Neuronal stem cell (in vitro differentiated cells): ENCODE measurements around the gene FASTK.

Experiments used
- DNase-seq: peaks from one replicate; pipeline ENCODE4 v3.0.0-alpha.2; 2013; ENCODE audit warnings: low spot score
- H2AFZ ChIP-seq: one replicate; pipeline ENCODE4 v1.6.1; 2013; ENCODE audit warnings: mild to moderate bottlenecking, low read length, inconsistent platforms
- H2AK5ac ChIP-seq: 2 replicates; pipeline ENCODE4 v1.6.1; 2013; ENCODE audit warnings: low read depth, mild to moderate bottlenecking, inconsistent platforms, low read length, moderate library complexity, mixed read lengths
- H2BK120ac ChIP-seq: 2 replicates; pipeline ENCODE4 v1.6.1; 2013; ENCODE audit warnings: low read depth, mild to moderate bottlenecking, inconsistent platforms, low read length, moderate library complexity, mixed read lengths
- H2BK12ac ChIP-seq: one replicate; pipeline ENCODE4 v1.6.1; 2013; ENCODE audit warnings: low read length, inconsistent platforms
- H2BK15ac ChIP-seq: 2 replicates; pipeline ENCODE4 v1.6.1; 2013; ENCODE audit warnings: mild to moderate bottlenecking, low read length, inconsistent platforms, mixed read lengths
- H2BK5ac ChIP-seq: one replicate; pipeline ENCODE4 v1.6.1; 2013; ENCODE audit warnings: inconsistent platforms, mild to moderate bottlenecking, low read length, moderate library complexity
- H3K14ac ChIP-seq: one replicate; pipeline ENCODE4 v1.6.1; 2013; ENCODE audit warnings: low read length, inconsistent platforms
- H3K18ac ChIP-seq: 2 replicates; pipeline ENCODE4 v1.6.1; 2013; ENCODE audit warnings: low read length, inconsistent platforms
- H3K23ac ChIP-seq: 2 replicates; pipeline ENCODE4 v1.6.1; 2013; ENCODE audit warnings: low read depth, mild to moderate bottlenecking, mixed read lengths, low read length, inconsistent platforms; ENCODE audit not compliant: poor library complexity
- H3K27ac ChIP-seq: replicated peaks from 3 replicates; pipeline ENCODE4 v1.5.1; 2013; ENCODE audit warnings: low read length, inconsistent platforms
- H3K27me3 ChIP-seq, 3 experiments: 2 replicates each; pipeline ENCODE4 v1.6.1; 2013; ENCODE audit warnings: low read length in 3 of 3, mild to moderate bottlenecking in 2 of 3, inconsistent platforms in 1 of 3, low read depth in 1 of 3, mixed read lengths in 1 of 3, moderate library complexity in 1 of 3; ENCODE audit not compliant: control insufficient read depth in 3 of 3, insufficient read depth in 3 of 3
- H3K36me3 ChIP-seq, 2 donors: replicated peaks in 1 of 2; 2 replicates each; pipeline ENCODE4 v1.6.1; 2013; ENCODE audit warnings: low read length in 2 of 2; ENCODE audit not compliant: control insufficient read depth in 2 of 2, insufficient read depth in 2 of 2
- H3K4ac ChIP-seq: 2 replicates; pipeline ENCODE4 v1.6.1; 2013; ENCODE audit warnings: inconsistent platforms, mild to moderate bottlenecking, low read length, moderate library complexity
- H3K4me1 ChIP-seq, 2 donors: 1 replicate in 1 of 2; 2 replicates in 1 of 2; pipeline ENCODE4 v1.6.1; 2013; ENCODE audit warnings: low read length in 2 of 2, low read depth in 1 of 2; ENCODE audit not compliant: control insufficient read depth in 2 of 2, insufficient read depth in 1 of 2
- H3K4me2 ChIP-seq: one replicate; pipeline ENCODE4 v1.6.1; 2013; ENCODE audit warnings: mild to moderate bottlenecking, low read length, inconsistent platforms; ENCODE audit not compliant: insufficient read depth, poor library complexity, severe bottlenecking
- H3K4me3 ChIP-seq, 2 donors: 2 replicates each; pipeline ENCODE4 v1.5.1; 2013; ENCODE audit warnings: low read length in 2 of 2, mild to moderate bottlenecking in 2 of 2, inconsistent platforms in 1 of 2, moderate library complexity in 1 of 2
- H3K79me1 ChIP-seq: one replicate; pipeline ENCODE4 v1.6.1; 2013; ENCODE audit warnings: low read depth, mild to moderate bottlenecking, inconsistent platforms, low read length, moderate library complexity
- H3K9ac ChIP-seq: one replicate; pipeline ENCODE4 v1.6.1; 2013; ENCODE audit warnings: mild to moderate bottlenecking, low read depth, low read length, inconsistent platforms; ENCODE audit not compliant: poor library complexity
- H3K9me3 ChIP-seq, 2 donors: replicated peaks in 1 of 2; 2 replicates each; pipeline versions ENCODE3 to v1.6.1; 2013; ENCODE audit warnings: low read length in 2 of 2, mild to moderate bottlenecking in 2 of 2, inconsistent platforms in 1 of 2, low read depth in 1 of 2, mixed read lengths in 1 of 2, moderate library complexity in 1 of 2; ENCODE audit not compliant: control insufficient read depth in 2 of 2, insufficient read depth in 1 of 2
- H4K8ac ChIP-seq: one replicate; pipeline ENCODE4 v1.6.1; 2013; ENCODE audit warnings: low read depth, mild to moderate bottlenecking, inconsistent platforms, low read length, moderate library complexity
- H4K91ac ChIP-seq: one replicate; pipeline ENCODE4 v1.6.1; 2013; ENCODE audit warnings: low read length, low read depth, mild to moderate bottlenecking, inconsistent platforms; ENCODE audit not compliant: poor library complexity
- WGBS, 2 donors: extraction: QIAGEN DNeasy Blood & Tissue Kit; methylation state at CpG; one replicate each; pipeline ENCODE4 v1.1.7; 2013; ENCODE audit warnings: missing lambda C conversion rate in 2 of 2, mixed read lengths in 1 of 2; ENCODE audit not compliant: insufficient read length in 2 of 2, insufficient replicate concordance in 1 of 2; ENCODE audit errors: extremely low coverage in 2 of 2; 5-methylcytosine and 5-hydroxymethylcytosine counted together

FASTK gene

DNA sequence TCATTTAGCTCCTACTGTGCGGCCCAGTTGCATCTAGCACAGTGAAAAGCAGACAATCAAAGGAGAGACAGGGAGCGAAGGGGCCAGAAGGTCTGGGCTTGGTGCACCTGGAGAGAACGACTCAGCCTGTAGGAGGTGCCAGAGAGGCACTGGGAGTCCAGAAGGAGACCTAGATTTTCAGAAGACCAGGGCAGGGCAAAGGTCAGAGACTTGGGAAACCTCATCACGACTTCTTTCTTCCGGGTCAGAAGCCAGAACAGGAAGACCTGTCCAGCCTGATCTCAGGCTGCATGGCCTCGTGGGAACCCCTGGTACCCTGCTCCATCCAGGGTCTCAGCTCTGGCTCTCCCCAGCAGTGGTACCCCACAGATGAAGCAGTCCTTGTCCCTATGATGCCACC lies 10.8 kb upstream of the FASTK start:
- Histone ChIP-seq H3K23ac (no peak overlapping the region), H2BK5ac (no peak overlapping the region), H2AFZ (no peak overlapping the region), H2BK15ac (no peak overlapping the region), H3K9ac (no peak overlapping the region), H3K4me1 (peaks cover 20 to 23% of the 10 kb centered on the region in 2 donors), H3K27ac (no peak overlapping the region), H3K14ac (no peak overlapping the region), H2BK12ac (no peak overlapping the region), H3K4me3 (no peak overlapping the region), H2AK5ac (peak overlapping the region; percentile 42), H3K18ac (no peak overlapping the region), H4K91ac (no peak overlapping the region), H3K36me3 (peaks cover 3 to 49% of the 10 kb centered on the region in 2 donors), H2BK120ac (no peak overlapping the region), H3K4ac (no peak overlapping the region), H3K27me3 (peaks cover 0 to 3% (median 0%) of the 10 kb centered on the region in 3 experiments), H3K9me3 (no peaks in the 10 kb centered on the region), H3K4me2 (no peak overlapping the region), H4K8ac (no peak overlapping the region), H3K79me1 (peaks cover 24% of the 10 kb centered on the region)
- no CpG with 5 or more reads among the region's 6 CpGs for WGBS, 2 donors
- DNase-seq = no peak

DNA sequence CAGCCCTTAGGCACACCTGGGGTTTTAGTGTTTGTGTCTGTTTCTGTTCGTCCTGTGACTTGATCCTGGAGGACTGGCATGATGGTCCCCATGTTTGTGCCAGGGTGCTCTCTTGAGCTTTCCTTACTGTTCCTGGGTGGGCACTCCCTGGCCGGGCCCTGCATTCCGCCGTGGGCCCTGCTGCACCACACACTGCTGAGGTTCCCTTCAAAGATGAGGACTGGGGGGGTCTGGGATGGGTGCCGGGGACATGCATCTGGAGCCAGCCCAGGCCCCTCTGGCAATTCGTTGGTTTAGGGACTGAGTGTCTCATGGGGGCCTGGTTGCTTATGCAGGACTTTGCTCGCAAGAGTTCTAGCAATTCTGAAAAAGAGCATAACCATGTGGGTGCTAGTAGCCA lies 10.4 kb upstream of the FASTK start:
- Histone ChIP-seq H3K14ac (no peak overlapping the region), H3K9ac (no peak overlapping the region), H4K91ac (no peak overlapping the region), H3K36me3 (peaks cover 3 to 46% of the 10 kb centered on the region in 2 donors), H3K27me3 (peaks cover 0 to 3% (median 0%) of the 10 kb centered on the region in 3 experiments), H3K27ac (no peak overlapping the region), H3K9me3 (no peaks in the 10 kb centered on the region), H2BK5ac (no peak overlapping the region), H2BK120ac (no peak overlapping the region), H4K8ac (no peak overlapping the region), H3K79me1 (peaks cover 22% of the 10 kb centered on the region), H3K18ac (no peak overlapping the region), H3K4ac (no peak overlapping the region), H2BK12ac (no peak overlapping the region), H3K4me2 (no peak overlapping the region), H2AK5ac (no peak overlapping the region), H3K4me1 (peaks cover 20 to 23% of the 10 kb centered on the region in 2 donors), H3K23ac (no peak overlapping the region), H2AFZ (no peak overlapping the region), H3K4me3 (no peak overlapping the region), H2BK15ac (no peak overlapping the region)
- WGBS, 2 donors = no CpG with 5 or more reads among the region's 7 CpGs
- DNase-seq = no peak

DNA sequence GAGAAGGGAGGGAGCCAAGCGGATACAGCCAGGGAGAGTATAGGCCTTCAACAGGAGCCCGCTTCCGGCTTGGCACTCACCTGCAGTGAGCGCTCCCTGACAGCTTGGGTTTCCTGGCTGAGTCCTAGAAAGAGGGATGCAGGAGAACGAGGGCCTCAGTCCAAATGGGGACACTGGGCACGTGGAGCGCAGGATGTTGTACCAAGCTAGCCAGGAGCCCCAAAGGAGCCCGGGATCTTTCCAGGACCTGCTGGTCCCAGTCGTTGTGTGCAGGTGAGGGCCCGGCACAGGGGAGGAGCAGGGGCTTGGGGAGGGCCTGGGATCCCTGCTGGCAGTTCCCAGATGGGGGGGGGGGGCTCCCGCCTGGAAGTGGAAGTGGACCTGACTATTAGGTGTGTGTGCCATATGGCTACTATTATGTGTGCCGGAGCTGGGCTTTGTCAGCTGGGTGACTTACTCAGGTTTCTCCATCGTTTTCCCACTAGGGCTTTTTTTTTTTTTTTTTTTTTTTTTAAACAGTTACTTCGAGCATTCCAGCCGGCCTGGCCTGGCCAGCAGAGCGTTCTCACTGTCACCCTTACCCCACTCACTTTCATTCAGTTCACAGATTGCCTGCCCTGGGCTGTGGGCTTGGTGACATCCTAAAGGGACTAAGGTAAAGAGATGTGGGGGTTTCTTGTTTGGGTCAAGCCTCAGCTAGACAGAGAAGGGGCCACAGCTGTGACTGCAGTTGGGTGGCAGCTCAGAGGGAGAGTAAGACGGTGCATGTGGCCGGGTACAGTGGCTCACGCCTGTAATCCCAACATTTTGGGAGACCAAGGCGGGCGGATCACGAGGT lies 9.5 kb upstream of the FASTK start:
- H2AFZ ChIP-seq = no peak overlapping the region
- H3K27ac ChIP-seq = no peak overlapping the region
- no peak overlapping the region for H4K8ac ChIP-seq
- H4K91ac ChIP-seq = no peak overlapping the region
- H2BK120ac ChIP-seq = no peak overlapping the region
- no peak overlapping the region for H2BK12ac ChIP-seq
- H2AK5ac ChIP-seq = no peak overlapping the region
- no peak overlapping the region for H3K9ac ChIP-seq
- H3K4ac ChIP-seq = no peak overlapping the region
- H3K79me1 ChIP-seq = peaks cover 20% of the 10 kb centered on the region
- H3K18ac ChIP-seq = peak overlapping the region; percentile 84
- no peak overlapping the region for H3K4me3 ChIP-seq
- H3K14ac ChIP-seq = no peak overlapping the region
- no CpG with 5 or more reads among the region's 22 CpGs for WGBS, 2 donors
- no peaks in the 10 kb centered on the region for H3K9me3 ChIP-seq
- peaks cover 0 to 3% (median 0%) of the 10 kb centered on the region in 3 experiments for H3K27me3 ChIP-seq
- no peak for DNase-seq
- peaks cover 3 to 46% of the 10 kb centered on the region in 2 donors for H3K36me3 ChIP-seq
- no peak overlapping the region for H2BK15ac ChIP-seq
- H3K4me1 ChIP-seq = peaks cover 26 to 27% of the 10 kb centered on the region in 2 donors
- H3K23ac ChIP-seq = no peak overlapping the region
- peak overlapping the region; percentile 42 for H2BK5ac ChIP-seq
- no peak overlapping the region for H3K4me2 ChIP-seq

DNA sequence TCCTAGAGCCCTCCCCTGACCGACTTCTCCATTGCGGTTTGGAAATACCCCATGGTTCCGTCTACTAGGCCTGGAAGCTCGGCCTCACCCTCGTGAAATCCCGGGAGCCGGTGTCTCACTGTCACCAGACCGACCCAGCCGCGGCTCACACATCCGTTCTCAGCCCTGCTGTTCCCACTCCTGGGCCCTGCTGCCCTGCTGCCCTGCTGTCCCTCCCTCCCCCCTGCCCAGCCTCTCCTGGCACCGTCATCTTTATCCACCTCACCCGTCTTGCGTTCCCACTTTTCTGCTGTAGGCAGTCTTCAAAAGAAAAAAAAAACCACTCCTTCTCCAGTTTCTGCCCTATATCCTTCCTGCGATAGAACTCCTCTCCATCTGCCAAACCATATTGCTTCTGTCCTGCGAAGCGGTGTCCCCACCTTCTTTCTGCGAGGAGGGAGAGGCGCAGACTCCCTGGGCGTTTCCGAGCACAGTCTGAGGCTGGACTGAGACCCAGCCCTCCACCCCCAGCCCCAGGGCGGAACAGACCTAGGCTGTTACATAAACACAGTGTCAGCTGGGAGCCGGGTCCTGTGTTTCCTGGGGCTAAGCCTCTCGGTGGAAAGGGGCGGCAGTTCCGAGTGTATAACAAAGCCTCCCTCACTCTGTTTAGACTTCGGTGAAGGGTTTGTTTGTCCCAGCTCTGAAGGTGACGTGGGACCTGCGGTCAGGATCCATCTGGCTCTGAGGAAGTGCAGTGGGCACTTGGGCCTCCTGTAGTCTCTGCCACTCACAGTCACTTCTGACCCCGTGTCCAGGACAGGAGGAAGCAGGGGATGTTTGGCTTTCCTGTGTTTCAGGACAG lies 8.5 kb upstream of the FASTK start:
- Histone ChIP-seq H3K36me3 (peaks cover 3 to 44% of the 10 kb centered on the region in 2 donors), H4K8ac (no peak overlapping the region), H3K9ac (no peak overlapping the region), H3K4me3 (peak overlapping the region in 1 of 2 donors; percentile 95), H2BK12ac (peak overlapping the region; percentile 59), H3K4me2 (peak overlapping the region; percentile 40), H3K23ac (peak overlapping the region; percentile 57), H2BK5ac (no peak overlapping the region), H3K14ac (no peak overlapping the region), H3K18ac (peak overlapping the region; percentile 84), H3K27ac (no peak overlapping the region), H2AFZ (no peak overlapping the region), H4K91ac (no peak overlapping the region), H3K27me3 (peaks cover 0 to 3% (median 0%) of the 10 kb centered on the region in 3 experiments), H2AK5ac (no peak overlapping the region), H2BK120ac (no peak overlapping the region), H3K4me1 (peaks cover 27 to 28% of the 10 kb centered on the region in 2 donors), H3K79me1 (peaks cover 20% of the 10 kb centered on the region), H2BK15ac (no peak overlapping the region), H3K9me3 (no peaks in the 10 kb centered on the region), H3K4ac (no peak overlapping the region)
- peak; percentile 58 for DNase-seq
- WGBS, 2 donors = no CpG with 5 or more reads among the region's 30 CpGs
